Stimulated activated naive CD8-positive, alpha-beta T cell treated with anti-CD3 and anti-CD28 coated beads, Interleukin-15, amount 100 ng/mL, for 72 hours (primary cell): ENCODE results near the gene ST6GALNAC1.

Experiments
- ATAC-seq: fragments of 150-1000 bp; cut with Tn5 transposase; 2 replicates; pipeline ENCODE4 v1.10.0; 2021; ENCODE audit warnings: mild to moderate bottlenecking, moderate library complexity
- DNase-seq, 2 donors: peaks; one replicate each; pipeline ENCODE4 v3.0.0; 2021 to 2022
- H3K27ac Mint-ChIP-seq, 2 donors: one replicate each; pipeline ENCODE4 v1.8.0; 2022; ENCODE audit warnings: mild to moderate bottlenecking in 2 of 2, mixed read lengths in 2 of 2, moderate library complexity in 2 of 2
- H3K27me3 Mint-ChIP-seq: one replicate; pipeline ENCODE4 v1.8.0; 2022; ENCODE audit warnings: mixed read lengths
- H3K4me1 Mint-ChIP-seq: one replicate; pipeline ENCODE4 v1.8.0; 2022; ENCODE audit warnings: mild to moderate bottlenecking, mixed read lengths
- H3K4me3 Mint-ChIP-seq, 2 donors: one replicate each; pipeline ENCODE4 v1.8.0; 2022; ENCODE audit warnings: mild to moderate bottlenecking in 2 of 2, mixed read lengths in 2 of 2, moderate library complexity in 1 of 2
- H3K9me3 Mint-ChIP-seq, 2 donors: one replicate each; pipeline ENCODE4 v1.8.0; 2022; ENCODE audit warnings: mixed read lengths in 2 of 2

The ST6GALNAC1 gene

DNA sequence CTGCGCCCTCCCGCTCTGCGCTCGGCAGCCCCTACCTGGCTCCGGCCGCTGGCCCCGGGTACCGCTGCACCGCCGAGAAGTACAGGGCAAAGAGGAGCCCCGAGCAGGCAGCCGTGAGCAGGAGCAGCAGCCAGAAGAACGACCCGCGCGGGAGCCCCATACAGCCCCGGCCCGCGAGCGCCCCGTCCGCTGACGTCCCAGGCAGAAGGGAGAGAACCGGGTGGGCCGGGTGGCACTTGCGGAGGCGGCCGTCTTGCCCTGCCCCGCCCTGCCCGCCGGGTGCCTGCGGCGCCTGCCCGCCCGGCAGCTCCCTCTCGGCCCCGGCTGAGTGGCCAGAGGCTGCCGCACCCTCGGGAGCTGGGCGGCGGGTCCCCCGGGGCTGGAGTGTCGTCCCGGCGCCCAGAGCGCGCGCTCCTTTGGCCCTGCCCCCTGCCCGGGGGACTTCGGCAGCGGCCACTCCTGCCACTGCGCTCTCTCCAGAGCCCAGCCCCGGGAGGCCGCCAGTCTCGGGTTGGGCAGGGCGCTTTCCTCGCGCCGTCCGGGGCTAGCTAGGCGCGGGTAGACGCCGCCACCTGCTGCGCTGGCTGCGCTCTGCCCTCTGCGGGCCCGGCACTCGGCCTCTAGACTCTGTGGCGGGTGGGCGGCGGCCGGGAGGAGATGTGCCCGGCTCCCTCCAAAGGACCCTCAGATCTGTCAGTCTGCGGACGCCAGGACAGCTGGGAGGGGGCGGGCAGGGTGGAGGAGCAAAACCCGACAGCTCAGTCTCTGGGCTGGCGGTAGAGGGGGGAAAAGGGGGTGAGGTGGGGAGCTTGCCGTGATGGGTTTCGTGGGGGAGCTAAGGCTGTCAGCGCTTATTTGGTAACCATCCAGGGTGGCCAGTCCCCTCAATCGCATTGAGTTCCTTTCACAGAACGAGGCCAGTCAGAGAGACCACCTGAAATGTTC is 57.6 kb downstream of the ST6GALNAC1 start, which contains the start of gene ST6GALNAC2:
Gene ST6GALNAC2, minus strand, starts transcription at position 212 of the 945 bp plus-strand sequence. Its CDS starts 52 bp downstream, at position 160.
- H3K4me1 Mint-ChIP-seq = peaks cover 22% of the 10 kb centered on the region
- peak within 1 kb of the TSS; percentile 76 to 80 for H3K4me3 Mint-ChIP-seq
- no peak within 1 kb of the TSS for H3K27ac Mint-ChIP-seq
- ATAC-seq = peak; percentile 89
- H3K9me3 Mint-ChIP-seq = no peaks in the 10 kb centered on the region
- DNase-seq = peak; percentile 46 to 50
- peaks cover 79% of the 10 kb centered on the region for H3K27me3 Mint-ChIP-seq

DNA sequence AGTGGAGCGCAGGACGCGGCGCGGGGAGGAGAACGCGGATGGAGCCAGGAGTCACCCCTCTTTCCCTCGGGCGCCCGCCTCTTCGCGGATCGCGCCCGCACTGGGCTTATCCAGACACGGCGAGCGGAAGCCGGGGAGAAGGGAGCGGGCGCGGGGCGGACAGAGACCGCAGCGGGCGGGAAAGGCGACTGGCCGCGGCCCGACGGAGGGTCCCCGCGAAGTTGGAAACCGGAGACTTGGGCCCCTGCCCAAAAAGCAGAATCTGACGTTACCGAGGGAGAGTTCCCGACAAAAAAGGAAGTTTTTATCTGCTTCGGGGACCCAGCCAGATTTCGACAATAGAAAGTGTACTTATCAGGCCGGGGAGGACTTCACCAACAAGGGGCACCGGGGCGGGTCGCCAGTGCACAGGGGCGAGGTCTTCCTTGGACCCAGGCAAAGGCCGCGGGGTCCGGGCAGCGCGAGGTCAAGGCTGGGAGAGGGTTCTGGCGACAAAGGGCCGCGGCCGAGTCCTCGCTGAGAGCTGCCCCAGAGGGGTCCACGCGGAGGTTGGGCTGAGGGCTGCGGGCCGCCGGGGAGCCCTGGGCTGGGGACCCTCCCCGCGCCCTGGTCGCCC is 58.4 kb downstream of the ST6GALNAC1 start:
- no peak for ATAC-seq
- Mint-ChIP-seq H3K27me3 (peaks cover 77% of the 10 kb centered on the region), H3K27ac (no peak overlapping the region), H3K9me3 (no peaks in the 10 kb centered on the region), H3K4me3 (peak overlapping the region; percentile 76 to 80), H3K4me1 (peaks cover 22% of the 10 kb centered on the region)
- DNase-seq = peak in 1 of 2 donors; percentile 16

- H3K27ac Mint-ChIP-seq = no peak overlapping the region
- peaks cover 26% of the 10 kb centered on the region for H3K4me1 Mint-ChIP-seq
- H3K27me3 Mint-ChIP-seq = peaks cover 71% of the 10 kb centered on the region
- no peak for DNase-seq
- peak overlapping the region; percentile 76 to 80 for H3K4me3 Mint-ChIP-seq
- ATAC-seq = no peak
- H3K9me3 Mint-ChIP-seq = no peaks in the 10 kb centered on the region
Measured at GRCh38 chr17:76584427-76585032, 59.0 kb downstream of the ST6GALNAC1 start.

- peaks cover 52% of the 10 kb centered on the region for H3K27me3 Mint-ChIP-seq
- H3K9me3 Mint-ChIP-seq = no peaks in the 10 kb centered on the region
Measured at GRCh38 chr17:76582660-76583059, 60.9 kb downstream of the ST6GALNAC1 start.

DNA sequence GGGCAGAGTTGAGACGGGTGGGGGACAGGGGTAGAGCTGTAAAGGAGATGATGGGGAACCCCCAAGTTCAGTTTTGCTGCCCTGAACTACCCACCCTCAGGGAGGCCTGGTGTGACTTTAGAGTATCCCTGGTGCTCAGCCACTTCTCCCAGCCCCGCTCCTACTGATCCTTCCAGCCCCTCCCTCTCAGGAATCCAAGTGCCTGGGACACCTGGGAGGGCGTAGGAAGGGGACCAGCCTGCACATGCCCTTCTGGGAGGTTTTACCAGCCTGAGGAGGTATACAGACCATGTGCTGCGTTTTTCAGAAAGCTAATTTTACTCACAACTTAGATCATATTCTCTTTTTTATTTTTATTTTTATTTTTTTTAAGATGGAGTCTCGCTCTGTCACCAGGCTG is 62.0 kb downstream of the ST6GALNAC1 start:
- ATAC-seq (no peak), DNase-seq (no peak)
- H3K27ac Mint-ChIP-seq = no peak overlapping the region

More at GRCh38 chr17:76582660-76583059, 60.9 kb downstream of the ST6GALNAC1 start:
- H3K4me3 Mint-ChIP-seq = no peak overlapping the region
- DNase-seq = no peak
- H3K4me1 Mint-ChIP-seq = peaks cover 32% of the 10 kb centered on the region
- ATAC-seq = no peak
- no peak overlapping the region for H3K27ac Mint-ChIP-seq

GRCh38 chr17:76579281-76579680 is 64.3 kb downstream of the ST6GALNAC1 start:
- Mint-ChIP-seq H3K4me3 (no peak overlapping the region), H3K4me1 (peaks cover 10% of the 10 kb centered on the region), H3K27me3 (peaks cover 27% of the 10 kb centered on the region), H3K27ac (no peak overlapping the region), H3K9me3 (no peaks in the 10 kb centered on the region)
- ATAC-seq = peak; percentile 76
- DNase-seq = no peak

More for the DNA sequence above, 62.0 kb downstream of the ST6GALNAC1 start:
- Mint-ChIP-seq H3K27me3 (peaks cover 41% of the 10 kb centered on the region), H3K9me3 (no peaks in the 10 kb centered on the region), H3K4me1 (peaks cover 26% of the 10 kb centered on the region), H3K4me3 (no peak overlapping the region)

GRCh38 chr17:76578376-76578775 is 65.2 kb downstream of the ST6GALNAC1 start:
- no peak overlapping the region for H3K27ac Mint-ChIP-seq
- DNase-seq (no peak), ATAC-seq (no peak)
- no peaks in the 10 kb centered on the region for H3K9me3 Mint-ChIP-seq
- H3K4me3 Mint-ChIP-seq = no peak overlapping the region
- H3K4me1 Mint-ChIP-seq = peaks cover 10% of the 10 kb centered on the region
- H3K27me3 Mint-ChIP-seq = peaks cover 18% of the 10 kb centered on the region

- no peak for ATAC-seq
- Mint-ChIP-seq H3K9me3 (no peaks in the 10 kb centered on the region), H3K4me3 (no peak overlapping the region)
Measured at GRCh38 chr17:76577876-76578275, 65.7 kb downstream of the ST6GALNAC1 start.

GRCh38 chr17:76576189-76576588 is 67.4 kb downstream of the ST6GALNAC1 start:
- ATAC-seq = no peak
- Mint-ChIP-seq H3K9me3 (no peaks in the 10 kb centered on the region), H3K4me3 (no peak overlapping the region), H3K4me1 (peaks cover 10% of the 10 kb centered on the region), H3K27me3 (peaks cover 7% of the 10 kb centered on the region), H3K27ac (no peak overlapping the region)
- DNase-seq = no peak

More at GRCh38 chr17:76577876-76578275, 65.7 kb downstream of the ST6GALNAC1 start:
- peaks cover 13% of the 10 kb centered on the region for H3K27me3 Mint-ChIP-seq
- H3K4me1 Mint-ChIP-seq = peaks cover 10% of the 10 kb centered on the region
- H3K27ac Mint-ChIP-seq = no peak overlapping the region
- DNase-seq = no peak

DNA sequence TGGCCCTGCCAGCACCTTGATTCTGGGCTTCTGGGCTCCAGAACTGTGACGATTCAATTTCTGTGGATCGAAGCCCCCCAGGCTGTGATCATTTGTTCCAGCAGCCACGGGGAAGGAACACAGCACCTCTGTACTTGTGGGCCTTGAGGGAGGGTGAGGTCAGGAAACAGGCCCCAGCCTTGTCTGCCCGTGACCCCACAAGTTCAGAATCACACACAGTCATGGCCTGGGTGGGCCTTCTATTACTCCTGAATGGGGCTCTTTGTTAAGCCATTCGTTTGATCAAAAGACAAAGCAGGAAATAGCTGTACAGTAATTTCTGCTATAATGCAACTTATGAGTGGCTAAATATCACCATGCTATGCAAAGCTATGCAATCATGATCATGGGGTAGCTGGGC is 68.0 kb downstream of the ST6GALNAC1 start:
- Mint-ChIP-seq H3K9me3 (no peaks in the 10 kb centered on the region), H3K27me3 (peaks cover 7% of the 10 kb centered on the region), H3K4me3 (no peak overlapping the region), H3K4me1 (peaks cover 10% of the 10 kb centered on the region), H3K27ac (no peak overlapping the region)
- ATAC-seq = no peak
- DNase-seq = no peak
